SH-SY5Y (cell line): ENCODE measurements around the gene CEP70.

Experiments used
- GATA2 ChIP-seq: IDR thresholded peaks from 2 replicates; pipeline ENCODE4 v1.6.1; 2011; ENCODE audit warnings: mild to moderate bottlenecking, low read depth, low read length
- GATA3 ChIP-seq: IDR thresholded peaks from 2 replicates; pipeline ENCODE4 v1.6.1; 2011; ENCODE audit warnings: low read depth, mild to moderate bottlenecking, low read length, moderate library complexity

- no peak for TF ChIP-seq GATA2
- TF ChIP-seq GATA3, result no peak
Measured at GRCh38 chr3:138642927-138643253, 48.8 kb upstream of the CEP70 start.
